H9 (cell line): ENCODE data around the gene CES1. TPM values are rescaled to one million over a fixed set of nuclear protein-coding genes. Genes with fewer than 3 reads are reported as not detected.

Source experiments
- DNase-seq: peaks from one replicate; pipeline ENCODE4 v3.0.0-alpha.2; 2017
- H2AFZ ChIP-seq: one replicate; pipeline ENCODE4 v1.6.1; 2013; ENCODE audit warnings: mild to moderate bottlenecking, low read length, control low read depth, moderate library complexity
- H2AK5ac ChIP-seq: 2 replicates; pipeline ENCODE4 v1.6.1; 2013; ENCODE audit warnings: low read length, control low read depth, mixed read lengths; ENCODE audit not compliant: insufficient read length
- H2BK120ac ChIP-seq: one replicate; pipeline ENCODE4 v1.6.1; 2013; ENCODE audit warnings: low read depth, mild to moderate bottlenecking, low read length, control low read depth, inconsistent platforms; ENCODE audit not compliant: poor library complexity, severe bottlenecking
- H2BK12ac ChIP-seq: 2 replicates; pipeline ENCODE4 v1.6.1; 2013; ENCODE audit warnings: low read length, control low read depth, mixed read lengths, low read depth; ENCODE audit not compliant: insufficient read length
- H2BK15ac ChIP-seq: 2 replicates; pipeline ENCODE4 v1.6.1; 2013; ENCODE audit warnings: low read depth, low read length, control low read depth
- H2BK20ac ChIP-seq: one replicate; pipeline ENCODE4 v1.6.1; 2013; ENCODE audit warnings: low read depth, mild to moderate bottlenecking, low read length, control low read depth, inconsistent platforms; ENCODE audit not compliant: poor library complexity, severe bottlenecking
- H2BK5ac ChIP-seq: 2 replicates; pipeline ENCODE4 v1.6.1; 2013; ENCODE audit warnings: low read length, control low read depth, mixed read lengths; ENCODE audit not compliant: insufficient read length
- H3K14ac ChIP-seq: 2 replicates; pipeline ENCODE4 v1.6.1; 2013; ENCODE audit warnings: low read length, control low read depth; ENCODE audit not compliant: insufficient read depth
- H3K18ac ChIP-seq: 2 replicates; pipeline ENCODE4 v1.6.1; 2013; ENCODE audit warnings: low read depth, mild to moderate bottlenecking, mixed read lengths, low read length, control low read depth; ENCODE audit not compliant: insufficient read length
- H3K23ac ChIP-seq: 2 replicates; pipeline ENCODE4 v1.6.1; 2013; ENCODE audit warnings: low read length, control low read depth, mixed read lengths, low read depth; ENCODE audit not compliant: insufficient read length
- H3K23me2 ChIP-seq: 2 replicates; pipeline ENCODE4 v1.6.1; 2013; ENCODE audit warnings: low read depth, mild to moderate bottlenecking, mixed read lengths, low read length, control low read depth; ENCODE audit not compliant: insufficient read length, poor library complexity, severe bottlenecking
- H3K27ac ChIP-seq: 2 replicates; pipeline ENCODE4 v1.5.1; 2013; ENCODE audit warnings: low read length, control low read depth, mixed read lengths, low read depth; ENCODE audit not compliant: insufficient read length
- H3K27me3 ChIP-seq: 2 replicates; pipeline ENCODE4 v1.6.1; 2013; ENCODE audit warnings: low read length, control low read depth, inconsistent platforms; ENCODE audit not compliant: insufficient read depth
- H3K4ac ChIP-seq: 2 replicates; pipeline ENCODE4 v1.6.1; 2013; ENCODE audit warnings: low read depth, mild to moderate bottlenecking, control low read depth, inconsistent platforms, low read length, moderate library complexity
- H3K4me1 ChIP-seq: 2 replicates; pipeline ENCODE4 v1.6.1; 2013; ENCODE audit warnings: low read length, control low read depth, inconsistent platforms; ENCODE audit not compliant: insufficient read depth
- H3K4me2 ChIP-seq: 2 replicates; pipeline ENCODE4 v1.6.1; 2013; ENCODE audit warnings: low read length, control low read depth, mixed read lengths; ENCODE audit not compliant: insufficient read length, insufficient read depth
- H3K56ac ChIP-seq: 2 replicates; pipeline ENCODE4 v1.6.1; 2013; ENCODE audit warnings: low read depth, mild to moderate bottlenecking, mixed read lengths, low read length, control low read depth; ENCODE audit not compliant: insufficient read length
- H3K79me1 ChIP-seq: 2 replicates; pipeline ENCODE4 v1.6.1; 2013; ENCODE audit warnings: low read depth, mild to moderate bottlenecking, moderate library complexity, low read length, control low read depth, inconsistent platforms; ENCODE audit not compliant: insufficient read depth, poor library complexity, severe bottlenecking
- H3K79me2 ChIP-seq: 2 replicates; pipeline ENCODE4 v1.6.1; 2013; ENCODE audit warnings: low read length, control low read depth, inconsistent platforms; ENCODE audit not compliant: insufficient read depth
- H3K9ac ChIP-seq: 2 replicates; pipeline ENCODE4 v1.6.1; 2013; ENCODE audit warnings: low read length, control low read depth, mixed read lengths; ENCODE audit not compliant: insufficient read length; ENCODE audit errors: extremely low read depth
- H3K9me3 ChIP-seq: one replicate; pipeline ENCODE4 v1.6.1; 2013; ENCODE audit warnings: low read depth, low read length, inconsistent platforms; ENCODE audit not compliant: control insufficient read depth
- H3T11ph ChIP-seq: one replicate; pipeline ENCODE4 v1.6.1; 2013; ENCODE audit warnings: mild to moderate bottlenecking, low read length, control low read depth, inconsistent platforms
- H4K20me1 ChIP-seq: one replicate; pipeline ENCODE4 v1.6.1; 2013; ENCODE audit not compliant: control insufficient read depth, insufficient read length, insufficient read depth
- H4K5ac ChIP-seq: 2 replicates; pipeline ENCODE4 v1.6.1; 2013; ENCODE audit warnings: low read depth, mild to moderate bottlenecking, mixed read lengths, low read length, control low read depth; ENCODE audit not compliant: insufficient read length
- H4K8ac ChIP-seq: replicated peaks from 2 replicates; pipeline ENCODE4 v1.6.1; 2013; ENCODE audit warnings: low read length, control low read depth, mixed read lengths, low read depth; ENCODE audit not compliant: insufficient read length
- H4K91ac ChIP-seq: 2 replicates; pipeline ENCODE4 v1.6.1; 2013; ENCODE audit warnings: low read depth, mild to moderate bottlenecking, moderate library complexity, mixed read lengths, low read length, control low read depth; ENCODE audit not compliant: insufficient read length
- H3K27ac Mint-ChIP-seq, 3 experiments: 2 replicates in 2 of 3; 3 replicates in 1 of 3; pipeline ENCODE4 v1.8.0; 2020 to 2021; ENCODE audit warnings: mixed read lengths in 3 of 3, mild to moderate bottlenecking in 1 of 3, moderate library complexity in 1 of 3
- H3K27me3 Mint-ChIP-seq: 2 replicates; pipeline ENCODE4 v1.8.0; 2021; ENCODE audit warnings: low read depth, mild to moderate bottlenecking, moderate library complexity, mixed read lengths
- H3K36me3 Mint-ChIP-seq, 3 experiments: 2 replicates in 2 of 3; 3 replicates in 1 of 3; pipeline ENCODE4 v1.8.0; 2020 to 2021; ENCODE audit warnings: low read depth in 3 of 3, mixed read lengths in 3 of 3; ENCODE audit not compliant: insufficient read depth in 1 of 3
- H3K4me1 Mint-ChIP-seq, 2 experiments: 2 replicates each; pipeline ENCODE4 v1.8.0; 2020; ENCODE audit warnings: mixed read lengths in 2 of 2
- H3K4me3 Mint-ChIP-seq, 2 experiments: 2 replicates in 1 of 2; 3 replicates in 1 of 2; pipeline ENCODE4 v1.8.0; 2020 to 2021; ENCODE audit warnings: mild to moderate bottlenecking in 2 of 2, mixed read lengths in 2 of 2, moderate library complexity in 1 of 2
- H3K9me3 Mint-ChIP-seq, 2 experiments: 2 replicates in 1 of 2; 3 replicates in 1 of 2; pipeline ENCODE4 v1.8.0; 2020; ENCODE audit warnings: mild to moderate bottlenecking in 2 of 2, mixed read lengths in 2 of 2, moderate library complexity in 1 of 2
- WGBS: extraction: QIAGEN DNeasy Blood & Tissue Kit; methylation state at CpG from one replicate; pipeline ENCODE4 v1.1.7; 2013; ENCODE audit warnings: missing lambda C conversion rate, low lambda C conversion rate, mixed read lengths; ENCODE audit not compliant: insufficient read length; ENCODE audit errors: extremely low coverage; 5-methylcytosine and 5-hydroxymethylcytosine counted together
- total RNA-seq: library from RNA; stranded (reverse); gene quantifications from 2 replicates; pipeline ENCODE4 v1.2.1, GENCODE V29; 2021
- TF ChIP-seq, protein P1 (sequence below): fragments of 200-600 bp; sonication (generic); conservative IDR thresholded peaks from 3 replicates; pipeline ENCODE4 v1.8.0; 2021; ENCODE audit warnings: antibody characterized with exemption, mild to moderate bottlenecking

The CES1 gene
- total RNA-seq, 1 experiment from 2014 or later = not detected

DNA sequence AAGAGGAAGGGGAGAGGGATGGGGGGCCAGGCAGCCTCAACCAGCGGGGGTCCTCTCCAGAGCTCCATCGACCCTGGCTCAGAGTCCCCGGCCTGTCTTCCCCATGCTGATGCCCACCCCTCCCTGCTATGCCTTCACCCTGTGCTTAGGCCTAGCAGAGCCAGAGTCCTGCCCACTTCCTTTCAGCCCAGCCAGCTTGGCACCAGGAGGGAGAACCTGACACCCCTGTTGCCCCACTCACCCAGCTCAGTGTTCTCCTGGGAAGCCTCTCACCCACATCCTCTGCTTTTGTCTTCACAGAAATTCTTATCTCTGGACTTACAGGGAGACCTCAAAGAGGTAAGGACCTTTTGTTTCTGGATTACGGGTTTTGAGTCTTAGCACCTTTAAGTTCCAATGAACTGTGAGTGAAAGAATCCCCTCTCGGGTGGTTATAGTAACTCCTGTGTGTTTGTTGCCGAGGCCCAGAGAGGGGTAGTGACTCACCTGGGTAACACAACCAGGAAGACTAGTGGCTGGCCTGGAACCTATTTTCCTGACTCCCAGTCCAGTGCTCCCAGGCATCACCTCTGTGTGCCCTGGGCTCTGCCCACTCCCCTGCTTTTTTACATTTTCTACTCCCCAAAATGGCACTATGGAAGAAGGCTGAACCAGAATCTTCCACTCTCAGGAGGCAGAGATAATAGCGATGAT lies 53.3 kb downstream of the CES1 start:
- no peak overlapping the region for H2BK120ac ChIP-seq
- H3K79me1 ChIP-seq = no peaks in the 10 kb centered on the region
- H3K9ac ChIP-seq = no peak overlapping the region
- no peaks in the 10 kb centered on the region for H3K9me3 Mint-ChIP-seq
- no peak overlapping the region for H4K8ac ChIP-seq
- no peak overlapping the region for H2BK5ac ChIP-seq
- no peak overlapping the region for H2AK5ac ChIP-seq
- no peak overlapping the region for H2BK12ac ChIP-seq
- no peak overlapping the region for H4K91ac ChIP-seq
- H3K56ac ChIP-seq = no peak overlapping the region
- H3K18ac ChIP-seq = no peak overlapping the region
- H3K27me3 Mint-ChIP-seq = peaks cover 43% of the 10 kb centered on the region
- no peak overlapping the region for H2BK15ac ChIP-seq
- no peaks in the 10 kb centered on the region for H4K20me1 ChIP-seq
- no peak overlapping the region for H3K27ac ChIP-seq
- H3K14ac ChIP-seq = no peak overlapping the region
- H3K4me1 ChIP-seq = no peaks in the 10 kb centered on the region
- H3K4me1 Mint-ChIP-seq = no peaks in the 10 kb centered on the region; a peak in 1 of 4 replicates
- no CpG with 5 or more reads among the region's 7 CpGs for WGBS
- H3K4me2 ChIP-seq = no peak overlapping the region
- no peaks in the 10 kb centered on the region for H3K79me2 ChIP-seq
- no peak overlapping the region for H3T11ph ChIP-seq
- H2AFZ ChIP-seq = no peak overlapping the region
- no peaks in the 10 kb centered on the region for H3K9me3 ChIP-seq
- H3K27me3 ChIP-seq = no peaks in the 10 kb centered on the region
- no peak overlapping the region for H3K27ac Mint-ChIP-seq
- H3K23me2 ChIP-seq = no peaks in the 10 kb centered on the region
- no peaks in the 10 kb centered on the region for H3K36me3 Mint-ChIP-seq
- TF ChIP-seq, protein P1, sequence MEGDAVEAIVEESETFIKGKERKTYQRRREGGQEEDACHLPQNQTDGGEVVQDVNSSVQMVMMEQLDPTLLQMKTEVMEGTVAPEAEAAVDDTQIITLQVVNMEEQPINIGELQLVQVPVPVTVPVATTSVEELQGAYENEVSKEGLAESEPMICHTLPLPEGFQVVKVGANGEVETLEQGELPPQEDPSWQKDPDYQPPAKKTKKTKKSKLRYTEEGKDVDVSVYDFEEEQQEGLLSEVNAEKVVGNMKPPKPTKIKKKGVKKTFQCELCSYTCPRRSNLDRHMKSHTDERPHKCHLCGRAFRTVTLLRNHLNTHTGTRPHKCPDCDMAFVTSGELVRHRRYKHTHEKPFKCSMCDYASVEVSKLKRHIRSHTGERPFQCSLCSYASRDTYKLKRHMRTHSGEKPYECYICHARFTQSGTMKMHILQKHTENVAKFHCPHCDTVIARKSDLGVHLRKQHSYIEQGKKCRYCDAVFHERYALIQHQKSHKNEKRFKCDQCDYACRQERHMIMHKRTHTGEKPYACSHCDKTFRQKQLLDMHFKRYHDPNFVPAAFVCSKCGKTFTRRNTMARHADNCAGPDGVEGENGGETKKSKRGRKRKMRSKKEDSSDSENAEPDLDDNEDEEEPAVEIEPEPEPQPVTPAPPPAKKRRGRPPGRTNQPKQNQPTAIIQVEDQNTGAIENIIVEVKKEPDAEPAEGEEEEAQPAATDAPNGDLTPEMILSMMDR = no peak
- no peak overlapping the region for H3K4ac ChIP-seq
- DNase-seq = no peak
- H4K5ac ChIP-seq = no peak overlapping the region
- no peak overlapping the region for H3K23ac ChIP-seq
- H3K4me3 Mint-ChIP-seq = no peak overlapping the region
- no peak overlapping the region for H2BK20ac ChIP-seq
